ENCODE results near the gene YIF1B.

The YIF1B gene

GRCh38 chr19:38331728-38332127, 16.0 kb upstream of the YIF1B start:
- DNase-seq = no peak

DNA sequence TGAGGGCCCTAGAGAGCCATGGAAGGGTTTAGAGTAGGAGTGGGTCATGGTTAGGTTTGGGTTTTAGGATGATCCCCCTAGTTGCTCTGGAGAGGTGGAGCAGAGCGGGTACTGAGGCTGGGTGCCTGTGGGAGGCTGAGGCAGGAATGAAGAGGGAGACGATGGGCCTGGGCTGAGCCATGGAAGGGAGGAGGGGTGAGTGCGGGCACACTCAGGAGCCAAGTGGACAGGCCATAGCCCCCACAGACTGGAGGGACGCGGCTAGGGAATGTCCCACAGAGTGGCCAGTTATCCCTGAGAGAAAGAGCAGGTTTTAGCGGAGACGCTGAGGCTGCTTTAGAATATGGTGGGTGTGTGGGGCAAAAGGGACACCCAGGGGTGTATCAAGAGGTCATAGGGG, 13.9 kb upstream of the YIF1B start:
- no peak for DNase-seq

DNA sequence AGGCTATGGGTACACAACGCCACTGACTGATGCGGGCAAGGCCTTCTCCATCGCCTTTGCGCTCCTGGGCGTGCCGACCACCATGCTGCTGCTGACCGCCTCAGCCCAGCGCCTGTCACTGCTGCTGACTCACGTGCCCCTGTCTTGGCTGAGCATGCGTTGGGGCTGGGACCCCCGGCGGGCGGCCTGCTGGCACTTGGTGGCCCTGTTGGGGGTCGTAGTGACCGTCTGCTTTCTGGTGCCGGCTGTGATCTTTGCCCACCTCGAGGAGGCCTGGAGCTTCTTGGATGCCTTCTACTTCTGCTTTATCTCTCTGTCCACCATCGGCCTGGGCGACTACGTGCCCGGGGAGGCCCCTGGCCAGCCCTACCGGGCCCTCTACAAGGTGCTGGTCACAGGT, 10.8 kb upstream of the YIF1B start:
- no peak for DNase-seq

DNA sequence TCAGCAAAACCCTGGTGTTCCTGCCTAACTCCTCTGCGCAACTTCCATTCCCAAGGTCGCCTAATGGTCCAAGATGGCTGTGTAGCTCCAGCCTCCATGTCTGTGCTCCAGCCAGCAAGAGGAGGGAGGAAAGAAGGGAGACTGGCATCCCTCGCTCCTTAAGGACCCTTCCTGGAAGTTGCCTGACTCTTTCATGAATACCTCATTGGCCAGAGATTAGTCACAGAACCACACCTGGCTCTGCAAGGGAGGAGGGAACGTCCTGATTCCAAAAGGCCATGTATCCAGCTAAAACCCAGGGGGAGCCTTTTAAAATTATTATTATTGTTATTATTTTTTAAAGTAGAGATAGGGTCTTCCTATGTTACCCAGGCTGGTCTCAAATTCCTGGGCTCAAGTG, 8.7 kb upstream of the YIF1B start:
- DNase-seq = no peak

- DNase-seq = no peak
Observed at GRCh38 chr19:38323291-38323690, 7.5 kb upstream of the YIF1B start.

DNA sequence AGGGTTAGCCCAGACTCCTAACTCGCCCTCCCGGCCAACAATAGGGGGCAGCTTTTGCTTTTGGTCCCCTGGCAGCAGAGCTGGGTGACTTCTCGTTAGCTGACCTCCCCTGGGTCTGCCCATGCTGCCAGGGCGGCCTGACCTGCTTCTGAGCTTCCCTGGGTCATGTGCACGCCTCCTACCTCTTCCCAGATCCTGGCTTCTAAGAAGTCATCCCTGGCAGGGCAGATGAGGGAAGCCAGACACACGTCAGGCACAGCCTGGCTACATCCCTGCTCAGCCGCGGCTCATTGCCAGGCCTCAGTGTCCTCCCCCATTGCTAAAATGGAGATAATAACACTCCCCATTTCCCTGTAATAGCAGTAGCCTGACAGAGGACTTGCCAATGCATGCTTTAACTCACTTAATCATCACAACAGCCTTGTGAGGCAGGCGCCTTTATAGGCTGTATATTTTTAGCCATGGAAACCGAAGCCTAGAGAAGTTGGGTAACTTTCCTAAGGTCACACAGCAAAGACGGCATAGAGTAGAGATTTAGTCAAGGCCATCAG, 6.0 kb upstream of the YIF1B start:
- DNase-seq = no peak

DNA sequence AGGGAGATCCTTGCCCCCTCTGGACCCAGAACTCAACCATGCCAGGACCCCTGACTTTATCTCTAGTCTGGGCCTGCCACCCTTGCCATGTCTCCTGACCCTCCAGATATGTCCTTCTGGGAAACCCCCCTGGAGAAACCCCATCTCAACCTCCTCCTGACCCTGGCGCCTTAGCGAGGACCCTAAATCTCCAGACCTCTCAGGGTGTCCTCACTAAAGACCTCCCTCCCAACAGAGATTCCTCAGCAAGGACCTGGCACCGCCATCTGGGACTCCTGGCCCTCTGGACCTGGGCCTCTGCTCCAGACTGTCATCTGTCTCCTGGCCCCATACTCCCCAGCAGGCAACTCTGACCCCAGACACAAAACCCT, 5.2 kb upstream of the YIF1B start:
- DNase-seq = no peak

DNA sequence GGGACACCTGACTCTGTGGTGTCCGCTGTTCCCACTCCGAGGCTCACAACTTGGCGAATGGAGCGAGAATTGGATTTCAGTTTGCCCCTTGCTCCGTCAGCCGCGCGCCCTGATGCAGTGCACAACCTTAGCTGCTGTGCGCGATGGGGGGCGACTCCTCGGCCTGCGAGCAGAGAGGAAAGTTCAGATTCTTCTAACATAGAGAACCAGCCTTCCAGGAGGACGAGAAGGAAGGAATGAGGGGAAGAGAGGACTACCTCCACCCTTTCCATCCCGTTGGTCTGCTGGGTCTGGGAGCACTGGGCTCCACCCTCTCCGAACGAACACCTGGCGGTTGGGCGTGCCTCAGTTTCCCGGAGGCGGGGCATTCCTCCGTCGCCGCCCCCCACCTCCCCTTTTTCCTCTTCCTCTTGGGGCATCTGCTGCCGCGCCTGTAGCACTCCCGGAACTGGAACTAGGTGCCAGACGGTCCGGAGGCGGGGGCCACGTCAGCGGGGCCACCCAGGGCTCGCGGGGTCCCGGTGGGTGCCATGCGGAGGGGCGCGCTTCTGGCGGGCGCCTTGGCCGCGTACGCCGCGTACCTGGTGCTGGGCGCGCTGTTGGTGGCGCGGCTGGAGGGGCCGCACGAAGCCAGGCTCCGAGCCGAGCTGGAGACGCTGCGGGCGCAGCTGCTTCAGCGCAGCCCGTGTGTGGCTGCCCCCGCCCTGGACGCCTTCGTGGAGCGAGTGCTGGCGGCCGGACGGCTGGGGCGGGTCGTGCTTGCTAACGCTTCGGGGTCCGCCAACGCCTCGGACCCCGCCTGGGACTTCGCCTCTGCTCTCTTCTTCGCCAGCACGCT, 3.9 kb upstream of the YIF1B start, which contains the start of gene KCNK6:
Gene KCNK6, plus strand, starts transcription at position 425 of the 838 bp plus-strand sequence. Its CDS starts 106 bp downstream, at position 531.
- peak; percentile 74 for DNase-seq

DNA sequence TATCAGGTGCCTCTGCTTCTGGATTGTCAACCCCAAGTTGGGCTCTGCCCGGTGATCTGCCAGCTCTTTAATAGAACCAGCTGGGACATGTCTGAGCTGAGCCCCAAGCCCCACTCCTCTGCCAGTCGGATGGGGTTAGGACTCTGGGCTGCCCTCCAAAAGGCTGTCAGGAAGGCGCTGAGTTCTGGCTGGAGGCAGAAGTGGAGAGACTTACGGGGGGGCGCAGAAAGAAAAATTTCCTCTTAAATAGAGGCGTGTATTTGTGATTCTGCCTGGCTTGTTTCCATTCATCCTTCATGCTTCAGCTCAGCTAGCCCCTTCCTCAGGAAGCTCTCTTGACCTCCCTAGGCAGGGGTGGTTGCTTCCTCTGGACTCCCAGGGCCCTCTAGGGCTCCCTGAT, 2.9 kb upstream of the YIF1B start:
- no peak for DNase-seq

GRCh38 chr19:38317104-38317612, 1.4 kb upstream of the YIF1B start:
- DNase-seq = peak; percentile 49

- DNase-seq = no peak
Observed at GRCh38 chr19:38316477-38317067, 825 bp upstream of the YIF1B start.

- no peak for DNase-seq
Observed at GRCh38 chr19:38310986-38311385, 4.8 kb downstream of the YIF1B start.

- DNase-seq = no peak
Observed at GRCh38 chr19:38310279-38310670, 5.5 kb downstream of the YIF1B start.

- no peak for DNase-seq
Observed at GRCh38 chr19:38309615-38310278, 6.0 kb downstream of the YIF1B start.

- DNase-seq = no peak
Observed at GRCh38 chr19:38308926-38309614, 6.7 kb downstream of the YIF1B start.

- no peak for DNase-seq
Observed at GRCh38 chr19:38308006-38308766, 7.6 kb downstream of the YIF1B start.

DNA sequence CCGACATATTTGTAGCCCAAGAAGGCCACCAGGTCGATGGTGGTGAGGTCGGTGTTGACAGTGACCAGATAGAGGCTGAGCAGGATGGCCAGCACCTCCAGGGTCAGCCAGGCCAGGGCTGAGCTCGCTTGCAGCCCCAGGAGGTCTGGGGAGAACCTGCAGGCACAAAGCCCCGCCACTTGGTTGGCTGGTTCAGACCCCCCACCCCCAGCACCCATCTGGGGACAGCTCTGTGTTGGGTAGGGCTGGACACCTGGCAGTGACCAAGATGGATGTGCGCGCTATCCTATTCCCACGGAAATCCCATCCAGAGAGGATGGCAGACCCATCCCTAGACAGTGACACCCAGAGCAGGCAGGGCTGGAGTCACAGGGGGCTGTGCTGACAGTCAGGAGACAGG, 8.2 kb downstream of the YIF1B start:
- DNase-seq = no peak

DNA sequence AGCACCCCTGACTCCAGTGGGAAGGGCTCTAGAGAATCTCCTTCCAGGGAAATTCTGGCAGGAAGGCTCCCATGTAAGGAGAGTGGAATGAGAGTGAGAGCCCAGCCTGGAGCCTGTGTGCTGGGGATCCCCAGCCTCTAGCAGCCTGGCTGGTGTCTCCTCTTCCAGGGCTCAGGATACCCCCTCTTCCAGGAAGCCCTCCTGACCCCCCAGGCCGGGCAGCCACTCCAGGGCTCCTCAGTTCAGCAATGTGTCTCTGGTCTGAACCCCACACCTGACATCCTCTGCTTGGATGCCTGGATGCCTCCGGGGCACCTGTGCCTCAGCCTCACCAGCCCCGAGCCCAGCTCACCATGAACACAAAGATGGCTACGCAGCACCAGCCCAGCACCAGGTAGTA, 8.7 kb downstream of the YIF1B start:
- no peak for DNase-seq

DNA sequence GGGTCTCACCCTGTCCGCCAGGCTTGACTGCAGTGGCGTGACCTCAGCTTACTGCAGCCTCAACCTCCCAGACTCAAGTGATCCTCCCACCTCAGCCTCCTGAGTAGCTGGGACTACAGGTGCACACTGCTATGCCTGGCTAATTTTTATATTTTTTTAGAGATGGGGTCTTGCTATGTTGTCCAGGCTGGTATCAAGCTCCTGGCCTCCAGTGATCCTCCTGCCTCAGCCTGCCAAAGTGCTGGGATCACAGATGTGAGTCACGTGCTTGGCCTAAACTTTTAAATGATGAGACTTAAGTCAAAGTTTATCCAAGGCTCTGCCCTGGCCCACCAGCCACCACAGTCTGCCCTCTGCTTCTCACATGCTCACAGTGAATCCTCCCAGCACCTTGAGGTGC, 9.5 kb downstream of the YIF1B start:
- DNase-seq = no peak

- no peak for DNase-seq
Observed at GRCh38 chr19:38304866-38305429, 10.8 kb downstream of the YIF1B start.

DNA sequence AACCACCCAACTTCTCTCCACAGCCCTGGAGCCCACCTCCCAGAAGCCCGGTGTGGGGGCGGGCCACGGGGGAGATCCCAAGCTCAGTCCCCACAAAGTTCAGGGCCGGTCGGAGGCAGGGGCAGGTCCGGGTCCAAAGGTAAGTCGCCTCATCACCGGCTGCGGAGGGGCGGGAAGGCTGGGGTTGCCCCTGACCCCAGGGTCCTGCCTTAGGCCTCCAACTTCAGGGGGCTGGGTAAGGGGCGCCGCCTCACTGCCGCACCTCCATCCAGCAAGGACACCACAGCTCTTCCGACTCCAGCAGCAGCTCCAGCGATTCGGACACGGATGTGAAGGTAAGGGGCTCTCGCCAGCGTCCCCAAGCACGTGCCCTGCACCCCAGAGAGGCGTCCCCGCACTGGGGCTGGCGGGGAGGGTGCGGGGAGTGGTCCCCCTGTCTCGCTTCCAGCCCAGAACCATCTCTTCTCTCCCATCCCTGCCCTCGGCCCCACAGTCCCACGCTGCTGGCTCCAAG, 11.3 kb downstream of the YIF1B start:
- no peak for DNase-seq
